GM21526 (cell line): Measurements from ENCODE around the gene ZHX3.
"Not testable (repeated sequence)": the region's sequence is repeated elsewhere in the genome, so short reads cannot be mapped to it uniquely, and the experiment has no call there.

Source experiments
- ATAC-seq: cut with Tn5 transposase; IDR thresholded peaks from one replicate; pipeline ENCODE4 v1.9.1; 2021; ENCODE audit warnings: moderate library complexity; ENCODE audit not compliant: unreplicated experiment, low FRiP score

The ZHX3 gene

GRCh38 chr20:41261790-41262717, 55.5 kb downstream of the ZHX3 start:
- no peak for ATAC-seq

- no peak for ATAC-seq
These were observed 56.3 kb downstream of the ZHX3 start for GRCh38 chr20:41261260-41261659.

GRCh38 chr20:41260734-41261220, 56.8 kb downstream of the ZHX3 start:
- ATAC-seq: no peak

- ATAC-seq: no peak
These were observed 58.2 kb downstream of the ZHX3 start for GRCh38 chr20:41259309-41259708.

GRCh38 chr20:41258474-41258873, 59.1 kb downstream of the ZHX3 start:
- no peak for ATAC-seq

- no peak for ATAC-seq
These were observed 61.0 kb downstream of the ZHX3 start for GRCh38 chr20:41256516-41256915.

- no peak for ATAC-seq
These were observed 61.9 kb downstream of the ZHX3 start for GRCh38 chr20:41255655-41256054.

- ATAC-seq: no peak
These were observed 67.9 kb downstream of the ZHX3 start for GRCh38 chr20:41249411-41250281.

- ATAC-seq: no peak
These were observed 69.0 kb downstream of the ZHX3 start for GRCh38 chr20:41248368-41249024.

GRCh38 chr20:41247523-41248367, 69.8 kb downstream of the ZHX3 start:
- no peak for ATAC-seq

GRCh38 chr20:41245086-41245707, 72.3 kb downstream of the ZHX3 start:
- ATAC-seq: no peak

- ATAC-seq: no peak
These were observed 74.7 kb downstream of the ZHX3 start for GRCh38 chr20:41242807-41243206.

GRCh38 chr20:41242352-41242751, 75.2 kb downstream of the ZHX3 start:
- no peak for ATAC-seq

- not testable (repeated sequence) for ATAC-seq
These were observed 80.3 kb downstream of the ZHX3 start for GRCh38 chr20:41237233-41237632.

GRCh38 chr20:41236818-41237217, 80.7 kb downstream of the ZHX3 start:
- not testable (repeated sequence) for ATAC-seq

GRCh38 chr20:41234546-41234945, 83.0 kb downstream of the ZHX3 start:
- ATAC-seq: no peak

- ATAC-seq: no peak
These were observed 83.5 kb downstream of the ZHX3 start for GRCh38 chr20:41234041-41234440.

GRCh38 chr20:41232973-41233926, 84.3 kb downstream of the ZHX3 start:
- no peak for ATAC-seq
